ENCODE data around the gene ARHGEF9.

GRCh38 chrX:63585936-63586335 is 199.1 kb downstream of the ARHGEF9 start:
- TF ChIP-seq CTCF (IDR thresholded peaks at IDR 0.05) (no peak), POLR2A (IDR thresholded peaks at IDR 0.05; ENCODE audit: low read depth) (no peak)
